ENCODE measurements around the gene RIMS4.
"Not testable (repeated sequence)": the region's sequence is repeated elsewhere in the genome, so short reads cannot be mapped to it uniquely, and the experiment has no call there.

The RIMS4 gene

GRCh38 chr20:44790638-44791393, 19.5 kb downstream of the RIMS4 start:
- no peak for DNase-seq

- DNase-seq: no peak
Measured at GRCh38 chr20:44788706-44789456, 21.5 kb downstream of the RIMS4 start.

- DNase-seq: no peak
Measured at GRCh38 chr20:44787299-44787698, 23.0 kb downstream of the RIMS4 start.

DNA sequence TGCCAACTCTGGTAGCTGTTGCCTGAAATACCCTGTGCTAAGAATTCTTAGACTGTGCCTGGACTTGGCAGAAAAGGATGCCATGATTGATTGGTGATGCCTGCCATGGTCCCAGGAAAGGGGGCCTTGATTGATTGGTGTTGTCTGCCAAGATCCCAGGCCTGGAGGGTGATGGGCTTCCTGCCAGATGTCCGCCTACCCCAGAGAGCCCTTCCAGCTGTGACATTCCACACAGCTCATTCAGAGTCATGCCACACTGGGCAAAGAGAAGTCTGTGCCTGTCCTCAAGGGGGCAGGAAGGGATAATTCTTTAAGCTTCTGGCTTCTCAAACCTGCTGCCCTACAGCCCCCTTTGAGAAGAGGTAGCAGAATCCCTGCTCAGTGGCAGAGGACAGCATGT, 24.6 kb downstream of the RIMS4 start:
- DNase-seq: no peak

DNA sequence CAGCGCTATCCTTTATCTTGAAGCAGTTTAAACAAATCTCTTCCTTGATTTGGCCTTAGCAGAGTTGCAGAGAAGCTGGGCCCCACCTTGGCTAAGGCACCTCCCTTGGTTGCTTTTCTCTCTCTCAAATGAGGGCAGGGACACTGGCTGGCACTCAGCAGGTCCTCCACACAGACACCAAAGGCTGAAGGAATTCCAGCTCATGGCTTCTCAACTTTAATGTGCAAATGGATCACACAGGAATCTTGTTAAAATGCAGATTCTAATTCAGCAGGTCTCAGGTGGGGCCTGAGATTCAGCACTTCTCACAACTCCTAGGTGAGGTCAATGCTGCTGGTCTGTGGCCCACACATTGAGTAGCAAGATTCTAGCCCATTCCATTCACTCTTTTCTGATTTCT, 25.7 kb downstream of the RIMS4 start:
- no peak for DNase-seq

GRCh38 chr20:44781791-44782190, 28.6 kb downstream of the RIMS4 start:
- no peak for DNase-seq

DNA sequence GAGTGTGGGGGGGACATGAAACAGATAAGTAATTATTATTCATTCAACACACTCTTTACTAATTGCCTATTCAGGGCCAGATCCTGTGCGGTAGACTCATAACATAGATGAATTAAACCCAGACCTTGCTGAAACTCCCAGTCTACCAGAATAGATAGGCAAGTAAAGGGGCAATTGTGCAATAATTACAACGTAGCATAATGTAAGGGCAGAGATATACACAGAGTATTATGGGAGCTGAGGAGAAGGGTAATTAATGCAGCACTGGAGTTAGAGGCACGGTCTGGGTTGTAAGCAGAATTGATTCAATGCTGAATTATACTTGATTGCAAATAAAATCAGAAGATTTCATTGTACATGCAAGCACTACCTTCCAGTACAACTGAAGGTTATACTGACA, 29.2 kb downstream of the RIMS4 start:
- no peak for DNase-seq

- no peak for DNase-seq
Measured at GRCh38 chr20:44780226-44780625, 30.1 kb downstream of the RIMS4 start.

DNA sequence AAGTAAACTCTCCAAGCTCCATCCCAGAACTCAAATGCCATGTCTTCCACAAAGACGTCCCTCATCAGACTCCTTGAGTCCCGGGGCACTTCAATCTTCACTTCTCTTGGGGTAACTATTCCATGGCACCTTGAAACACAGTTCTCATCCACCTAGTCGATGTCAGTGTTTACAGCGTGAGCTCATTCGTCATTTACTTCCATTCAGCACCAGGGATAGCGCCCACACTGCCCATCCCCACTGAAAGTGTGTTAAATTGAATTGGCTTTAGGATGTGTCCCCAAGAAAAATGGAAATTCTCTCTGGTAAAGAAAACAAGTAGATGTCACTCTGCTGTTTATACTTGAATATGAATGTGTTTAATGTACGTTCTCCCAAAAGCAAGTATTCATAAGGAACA, 33.4 kb downstream of the RIMS4 start:
- DNase-seq: no peak

DNA sequence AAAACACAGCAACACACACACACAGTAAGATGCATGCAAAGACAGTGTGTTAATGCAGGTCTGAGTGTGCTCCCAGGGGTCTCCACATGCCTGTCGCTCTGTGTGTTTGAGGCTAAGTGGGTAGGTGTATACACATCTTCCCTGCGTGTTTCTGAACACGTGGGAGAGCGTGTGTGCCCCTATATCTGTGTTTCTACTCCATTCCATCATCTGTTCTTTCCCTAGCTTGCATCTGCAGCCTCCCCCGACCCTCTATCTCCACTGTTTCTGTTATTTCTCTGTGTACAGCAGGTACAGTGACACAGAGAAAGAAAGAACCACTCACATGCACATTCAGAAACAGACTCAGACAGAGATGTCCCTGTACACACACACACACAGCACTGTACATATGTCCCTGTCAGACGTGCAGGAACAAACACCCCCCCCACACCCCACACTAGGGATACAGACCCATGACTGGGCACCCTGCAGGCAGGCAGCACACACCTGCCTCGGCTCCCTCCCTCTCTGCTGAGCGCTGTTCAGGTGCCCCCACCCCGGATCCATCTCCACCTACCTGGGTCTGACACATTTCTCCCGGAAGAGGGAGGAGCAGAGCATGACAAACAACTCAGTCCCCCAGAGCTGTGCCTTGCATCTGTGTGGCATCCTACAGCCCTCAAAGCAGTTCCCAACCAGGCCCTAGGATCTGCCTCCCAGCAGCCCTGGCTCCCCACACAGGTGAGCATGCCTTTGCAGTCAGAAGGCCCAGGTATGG, 37.1 kb downstream of the RIMS4 start:
- DNase-seq: no peak

DNA sequence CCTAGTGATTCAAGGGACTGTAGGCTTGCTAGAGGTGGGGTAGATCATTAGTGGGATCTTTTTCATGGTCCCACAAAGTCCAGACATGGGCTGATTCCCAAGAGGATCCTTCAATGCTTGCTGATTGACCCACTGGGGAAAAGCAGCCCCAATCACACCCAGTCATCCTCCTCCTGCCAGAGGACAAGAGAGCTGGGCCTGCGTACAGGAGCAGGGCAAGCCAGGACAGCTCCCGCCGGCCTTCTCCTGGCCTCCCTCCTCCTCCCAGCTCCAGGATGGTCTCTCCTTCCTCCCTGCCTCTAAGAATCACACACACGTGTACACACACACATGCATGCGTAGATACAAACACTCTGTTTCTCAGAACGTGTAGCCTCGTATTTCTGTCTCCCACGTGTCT, 37.7 kb downstream of the RIMS4 start:
- DNase-seq: no peak

GRCh38 chr20:44771172-44771535, 39.2 kb downstream of the RIMS4 start:
- no peak for DNase-seq

DNA sequence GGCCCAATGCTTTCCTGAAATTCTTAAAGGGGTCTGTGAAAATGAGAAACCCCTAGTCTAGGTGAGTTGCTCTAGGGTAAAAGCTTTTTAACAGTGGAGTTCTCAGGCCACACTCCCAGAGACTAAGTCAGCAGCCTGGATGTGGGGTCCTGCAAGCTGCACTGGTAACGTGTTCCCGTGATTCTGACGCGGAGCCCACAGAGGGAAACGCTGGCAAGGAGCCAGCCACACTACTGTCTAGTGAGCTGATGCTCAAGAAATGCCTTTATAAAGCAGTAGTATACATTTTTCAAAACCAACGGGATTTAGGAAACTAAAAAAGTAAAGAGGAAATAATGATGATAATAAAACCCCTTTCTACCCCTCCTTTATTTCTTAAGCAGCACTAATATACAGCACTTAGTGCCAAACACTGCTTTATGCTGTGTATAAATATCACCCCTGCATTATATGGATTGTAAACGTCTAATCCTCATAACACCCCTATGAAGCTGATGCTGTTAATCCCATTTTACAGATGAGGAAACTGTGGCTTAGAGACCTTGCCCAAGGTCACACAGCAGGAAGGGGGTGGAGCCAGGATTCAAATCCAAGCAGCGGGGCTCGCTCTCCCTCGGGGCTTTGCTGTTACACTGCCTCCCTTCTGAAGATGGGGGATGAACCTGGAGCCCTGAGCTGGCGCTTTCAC, 39.7 kb downstream of the RIMS4 start:
- no peak for DNase-seq

DNA sequence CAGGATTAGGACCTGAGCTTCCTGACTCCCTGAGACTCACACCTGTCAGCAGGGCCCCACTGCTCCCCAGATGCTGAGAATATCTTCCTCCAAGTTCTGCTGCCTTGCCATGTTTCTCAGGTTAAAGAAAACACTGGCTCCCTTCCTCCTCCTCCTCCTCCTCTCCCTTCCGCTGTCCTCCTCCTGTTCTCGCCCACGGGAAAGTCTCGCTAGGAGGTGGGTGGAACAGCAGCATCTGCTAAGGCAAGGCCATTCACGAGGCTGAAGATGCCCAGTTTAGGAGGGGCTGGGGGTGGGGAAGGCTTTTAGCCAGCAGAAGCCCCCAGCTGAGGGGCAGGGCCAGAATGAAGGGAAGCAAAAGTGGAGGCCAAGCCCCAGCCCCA, 40.9 kb downstream of the RIMS4 start:
- no peak for DNase-seq

DNA sequence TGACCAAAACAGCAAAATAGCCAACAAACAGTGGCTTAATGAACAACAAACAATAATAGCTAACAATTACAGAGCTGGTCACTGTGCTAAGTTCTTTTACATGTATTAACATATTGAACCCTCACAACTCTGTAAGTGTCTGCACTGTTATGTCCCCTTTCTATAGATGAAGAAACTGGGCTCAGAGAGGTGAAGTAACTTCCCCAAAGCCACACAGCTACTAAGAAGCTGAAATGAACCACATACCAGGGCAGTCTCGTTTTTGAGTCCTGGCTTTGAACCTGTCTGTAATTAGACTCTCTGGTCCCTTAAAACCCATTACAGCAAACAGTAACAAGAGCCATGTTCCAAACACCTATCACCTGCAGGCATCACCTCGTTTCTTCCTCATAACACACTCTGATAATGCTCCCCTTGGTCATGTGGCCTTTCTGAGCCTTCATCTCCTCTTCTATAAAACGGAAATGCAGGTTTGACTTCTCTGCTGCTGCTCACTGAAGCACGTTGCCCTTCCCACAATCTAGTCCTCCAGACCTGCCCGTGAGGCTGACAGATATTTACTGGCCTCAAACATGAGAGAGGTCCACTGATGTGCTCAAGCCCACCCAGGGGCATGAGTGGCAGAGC, 41.4 kb downstream of the RIMS4 start:
- DNase-seq: no peak

- DNase-seq: no peak
Measured at GRCh38 chr20:44768256-44768655, 42.1 kb downstream of the RIMS4 start.

GRCh38 chr20:44765701-44766347, 44.5 kb downstream of the RIMS4 start:
- DNase-seq: no peak

GRCh38 chr20:44765091-44765490, 45.3 kb downstream of the RIMS4 start:
- DNase-seq: no peak

DNA sequence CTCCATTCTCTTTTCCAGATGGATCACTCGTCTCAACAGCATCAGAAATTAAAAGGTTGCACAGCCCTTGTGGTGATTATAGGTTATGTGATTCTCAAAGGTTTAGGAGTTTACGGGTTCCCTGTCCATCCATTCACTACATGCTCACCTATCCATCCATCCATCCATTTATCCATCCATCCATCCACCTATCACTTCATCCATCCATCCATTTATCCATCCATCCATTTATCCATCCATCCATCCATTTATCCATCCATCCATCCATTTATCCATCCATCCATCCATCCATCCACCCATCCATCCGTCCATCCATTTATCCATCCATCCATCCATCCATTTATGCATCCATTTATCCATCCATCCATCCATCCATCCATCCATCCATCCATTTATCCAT, 46.5 kb downstream of the RIMS4 start:
- DNase-seq: not testable (repeated sequence)

- DNase-seq: no peak
Measured at GRCh38 chr20:44762466-44763140, 47.7 kb downstream of the RIMS4 start.

DNA sequence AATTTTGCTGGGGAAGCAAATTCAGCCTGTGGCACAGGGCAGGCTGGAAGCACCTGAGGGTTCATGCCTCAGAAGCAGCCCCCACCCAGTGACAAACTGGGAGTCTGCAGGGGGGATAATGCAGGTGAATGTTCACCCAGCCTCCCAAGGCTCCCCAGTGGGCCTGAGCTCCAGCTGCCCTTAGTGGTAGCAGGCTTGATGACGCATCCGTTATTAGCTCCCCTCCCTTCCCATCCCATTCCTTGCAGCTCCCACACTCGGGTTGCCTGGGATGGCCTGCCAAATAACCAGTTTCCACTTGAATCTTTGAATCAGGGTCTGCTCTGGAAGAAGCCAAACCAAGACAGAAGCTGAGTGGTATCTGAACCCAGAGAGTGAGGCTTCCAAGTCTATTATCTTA, 48.9 kb downstream of the RIMS4 start:
- no peak for DNase-seq

DNA sequence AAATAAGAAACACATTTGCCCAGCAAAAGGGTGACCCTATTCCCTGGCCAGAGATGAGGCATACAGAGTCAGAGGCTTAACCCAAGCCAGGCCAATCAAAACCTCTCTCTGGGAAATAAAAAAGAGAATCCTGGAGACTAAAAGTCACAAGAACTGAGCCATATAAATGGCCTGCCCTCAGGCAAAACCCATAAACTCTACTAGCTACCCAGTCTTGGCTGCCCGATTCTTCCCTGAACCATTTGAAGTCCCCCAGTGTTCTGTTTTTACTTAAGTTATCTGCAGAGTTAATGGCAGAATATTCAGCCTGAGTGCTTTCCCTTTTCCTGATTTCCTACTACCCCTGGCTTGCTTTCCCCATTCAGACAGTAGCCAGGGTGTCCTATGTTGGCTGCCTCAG, 50.8 kb downstream of the RIMS4 start:
- DNase-seq: no peak
